LoVo (cell line): ENCODE measurements around the gene TSC22D4.
A peak's percentile ranks its signal among the peaks of the same experiment; 100 is the strongest.
"Not testable (repeated sequence)": the region's sequence is repeated elsewhere in the genome, so short reads cannot be mapped to it uniquely, and the experiment has no call there.

Experiments
- DNase-seq: peaks from one replicate; pipeline ENCODE4 v3.0.0-alpha.2; 2016; ENCODE audit warnings: low spot score

The TSC22D4 gene

DNA sequence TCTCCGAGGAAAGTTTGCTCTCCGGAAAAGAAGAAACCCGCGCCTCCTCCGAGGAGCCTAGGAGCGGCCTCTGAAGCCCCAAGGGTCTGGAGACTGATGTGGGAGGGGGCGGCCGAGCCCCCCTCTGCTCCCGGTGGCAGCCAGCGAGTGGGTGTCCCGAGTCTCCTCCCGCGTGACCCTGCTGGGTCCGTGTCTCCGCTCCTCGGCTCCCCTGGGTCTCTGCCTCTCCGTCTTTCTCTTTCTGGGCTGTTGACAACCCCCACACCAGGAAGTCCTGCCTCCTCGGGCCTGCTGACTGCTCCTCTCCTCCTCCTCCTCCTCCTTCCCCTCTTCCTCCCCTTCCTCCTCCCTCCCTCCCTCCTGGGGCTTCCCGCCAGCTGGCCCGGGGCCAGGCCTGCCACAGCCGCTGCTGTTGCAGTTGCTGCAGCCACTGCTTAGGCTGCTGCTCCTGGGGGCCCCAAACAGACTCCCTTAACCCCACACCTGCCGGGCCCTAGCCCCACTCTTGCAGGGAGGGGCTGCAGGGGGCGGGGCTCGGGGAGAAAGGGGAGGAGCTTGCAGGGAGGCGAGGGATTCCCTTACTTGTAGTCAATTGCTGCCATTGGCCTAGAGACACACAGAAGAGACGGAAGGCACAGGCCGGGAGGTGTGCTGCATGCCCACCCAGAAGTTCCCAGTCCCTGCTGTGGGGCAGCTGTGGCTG, at the start of gene TSC22D4:
Gene TSC22D4 (minus strand): TSS at position 257 of the 703 bp plus-strand sequence. CDS start 1,176 bp downstream, outside the sequence.
- DNase-seq: peak; percentile 96

DNA sequence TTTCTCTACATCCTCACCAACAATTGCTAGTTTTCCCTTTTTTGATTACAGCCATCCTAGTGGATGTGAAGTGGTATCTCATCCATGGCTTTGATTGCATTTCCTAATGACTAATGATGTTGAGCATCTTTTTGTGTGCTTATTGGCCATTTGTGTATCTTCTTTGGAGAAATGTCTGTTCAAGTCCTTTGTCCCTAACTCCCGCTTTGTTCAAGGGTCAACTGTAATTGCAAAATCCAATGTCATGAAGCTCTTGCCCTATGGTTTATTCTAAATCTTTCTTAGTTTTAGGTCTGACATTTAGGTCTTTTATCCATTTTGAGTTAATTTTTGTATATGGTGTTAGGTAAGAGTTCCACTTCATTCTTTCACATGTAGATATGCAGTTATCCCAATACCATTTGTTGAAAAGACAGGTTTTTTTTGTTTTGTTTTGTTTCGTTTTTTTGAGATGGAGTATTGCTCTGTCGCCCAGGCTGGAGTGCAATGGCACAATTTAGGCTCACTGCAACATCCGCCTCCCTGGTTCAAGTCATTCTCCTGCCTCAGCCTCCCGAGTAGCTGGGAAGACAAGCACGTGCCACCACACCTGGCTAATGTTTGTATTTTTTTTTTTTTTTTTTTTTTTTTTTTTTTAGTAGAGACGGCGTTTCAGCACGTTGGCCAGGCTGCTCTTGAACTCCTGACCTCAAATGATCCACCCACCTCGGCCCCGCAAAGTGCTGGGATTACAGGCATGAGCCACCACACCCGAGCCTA, 49.3 kb upstream of the TSC22D4 start:
- DNase-seq: not testable (repeated sequence)

DNA sequence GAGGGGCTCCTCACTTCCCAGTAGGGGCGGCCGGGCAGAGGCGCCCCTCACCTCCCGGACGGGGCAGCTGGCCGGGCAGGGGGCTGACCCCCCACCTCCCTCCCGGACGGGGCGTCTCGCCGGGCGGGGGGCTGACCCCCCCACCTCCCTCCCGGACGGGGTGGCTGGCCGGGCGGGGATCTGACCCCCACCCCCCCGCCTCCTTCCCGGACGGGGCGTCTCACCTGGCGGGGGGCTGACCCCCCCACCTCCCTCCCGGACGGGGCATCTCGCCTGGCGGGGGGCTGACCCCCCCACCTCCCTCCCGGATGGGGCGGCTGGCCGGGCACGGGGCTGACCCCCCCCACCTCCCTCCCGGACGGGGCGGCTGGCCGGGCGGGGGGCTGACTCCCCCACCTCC, 44.2 kb upstream of the TSC22D4 start:
- not testable (repeated sequence) for DNase-seq

DNA sequence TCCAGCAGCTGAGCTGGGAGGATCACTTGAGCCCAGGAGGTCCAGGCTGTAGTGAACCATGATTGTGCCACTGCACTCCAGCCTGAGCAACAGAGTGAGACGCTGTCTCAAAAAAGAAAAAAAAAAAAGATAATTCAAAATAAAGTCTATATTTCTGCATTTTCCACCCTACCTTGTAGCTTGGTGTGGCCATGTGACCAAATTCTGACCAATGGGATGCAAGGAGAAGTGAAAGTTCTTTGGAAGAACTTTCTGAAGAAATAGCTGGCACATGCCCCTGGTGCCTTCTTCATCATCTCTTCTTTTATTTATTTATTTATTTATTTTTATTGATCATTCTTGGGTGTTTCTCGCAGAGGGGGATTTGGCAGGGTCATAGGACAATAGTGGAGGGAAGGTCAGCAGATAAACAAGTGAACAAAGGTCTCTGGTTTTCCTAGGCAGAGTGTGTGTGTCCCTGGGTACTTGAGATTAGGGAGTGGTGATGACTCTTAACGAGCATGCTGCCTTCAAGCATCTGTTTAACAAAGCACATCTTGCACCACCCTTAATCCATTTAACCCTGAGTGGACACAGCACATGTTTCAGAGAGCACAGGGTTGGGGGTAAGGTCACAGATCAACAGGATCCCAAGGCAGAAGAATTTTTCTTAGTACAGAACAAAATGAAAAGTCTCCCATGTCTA, 43.0 kb upstream of the TSC22D4 start:
- DNase-seq: not testable (repeated sequence)

DNA sequence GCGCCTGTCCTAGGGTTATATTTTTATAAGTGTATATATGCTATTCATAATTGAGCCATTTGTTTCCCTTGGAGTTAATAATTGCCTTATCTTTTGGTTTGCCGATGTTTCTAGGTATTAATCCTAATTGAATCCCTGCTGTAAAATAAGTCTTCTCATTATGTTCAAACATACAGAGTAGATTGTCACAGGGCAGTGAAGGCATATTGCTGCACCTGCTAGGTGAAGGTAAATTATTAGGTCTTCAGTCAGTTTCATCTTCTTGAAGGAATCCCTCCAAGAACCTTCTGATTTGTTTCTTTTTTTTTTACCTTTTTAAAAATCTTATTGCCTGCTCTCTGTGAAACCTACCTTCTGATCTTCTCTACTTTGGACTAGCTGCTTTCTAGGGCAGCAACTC, 42.1 kb upstream of the TSC22D4 start:
- no peak for DNase-seq

DNA sequence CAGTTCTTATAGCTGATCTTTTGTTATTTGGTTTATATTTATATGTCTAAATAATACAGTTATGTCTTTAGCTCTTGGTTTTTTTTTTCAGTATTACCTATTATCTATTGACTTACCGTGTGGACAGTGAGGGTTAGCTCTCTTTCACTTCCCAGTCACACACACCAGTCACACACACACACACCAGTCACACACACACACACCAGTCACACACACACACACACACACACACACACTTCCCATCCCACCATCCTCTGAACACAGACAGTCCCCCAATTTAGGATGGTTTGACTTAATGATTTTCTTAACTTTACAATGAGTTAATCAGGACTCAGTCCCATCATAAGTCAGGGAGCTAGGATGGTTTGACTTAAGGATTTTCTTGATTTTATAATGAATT, 41.1 kb upstream of the TSC22D4 start:
- DNase-seq: no peak

DNA sequence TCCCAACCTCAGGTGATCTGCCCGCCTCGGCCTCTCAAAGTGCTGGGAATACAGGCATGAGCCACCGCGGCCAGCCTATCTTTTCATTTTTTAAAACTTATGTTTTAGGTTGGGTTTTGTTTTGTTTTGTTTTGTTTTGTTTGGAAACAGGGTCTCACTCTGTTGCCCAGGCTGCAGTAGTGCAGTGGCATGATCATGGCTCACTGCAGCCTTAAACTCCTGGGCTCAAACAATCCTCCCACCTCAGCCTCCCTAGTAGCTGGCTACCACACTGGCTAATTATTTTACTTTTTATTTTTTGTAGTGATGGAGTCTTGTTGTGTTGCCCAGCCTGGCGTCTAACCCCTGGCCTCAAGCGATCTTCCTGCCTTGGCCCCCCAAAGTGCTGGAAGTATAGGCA, 40.6 kb upstream of the TSC22D4 start:
- no peak for DNase-seq

DNA sequence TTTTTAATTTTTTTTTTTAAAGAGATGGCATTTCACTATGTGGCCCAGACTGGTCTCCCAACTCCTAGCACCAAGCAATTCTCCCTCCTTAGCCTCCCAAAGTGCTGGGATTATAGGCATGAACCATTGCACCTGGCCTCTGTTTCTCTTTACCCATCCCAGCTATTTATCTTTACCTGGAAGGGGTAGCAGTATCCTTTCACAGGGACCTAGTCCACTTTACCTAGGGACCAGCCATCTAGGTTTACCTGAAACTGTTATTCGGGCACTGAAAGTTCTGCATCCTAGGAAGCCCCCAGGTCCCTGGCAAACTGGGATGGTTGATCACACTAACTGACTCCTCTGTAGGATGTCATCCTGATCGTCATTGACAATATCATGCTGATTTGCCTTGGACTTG, 38.3 kb upstream of the TSC22D4 start:
- no peak for DNase-seq

DNA sequence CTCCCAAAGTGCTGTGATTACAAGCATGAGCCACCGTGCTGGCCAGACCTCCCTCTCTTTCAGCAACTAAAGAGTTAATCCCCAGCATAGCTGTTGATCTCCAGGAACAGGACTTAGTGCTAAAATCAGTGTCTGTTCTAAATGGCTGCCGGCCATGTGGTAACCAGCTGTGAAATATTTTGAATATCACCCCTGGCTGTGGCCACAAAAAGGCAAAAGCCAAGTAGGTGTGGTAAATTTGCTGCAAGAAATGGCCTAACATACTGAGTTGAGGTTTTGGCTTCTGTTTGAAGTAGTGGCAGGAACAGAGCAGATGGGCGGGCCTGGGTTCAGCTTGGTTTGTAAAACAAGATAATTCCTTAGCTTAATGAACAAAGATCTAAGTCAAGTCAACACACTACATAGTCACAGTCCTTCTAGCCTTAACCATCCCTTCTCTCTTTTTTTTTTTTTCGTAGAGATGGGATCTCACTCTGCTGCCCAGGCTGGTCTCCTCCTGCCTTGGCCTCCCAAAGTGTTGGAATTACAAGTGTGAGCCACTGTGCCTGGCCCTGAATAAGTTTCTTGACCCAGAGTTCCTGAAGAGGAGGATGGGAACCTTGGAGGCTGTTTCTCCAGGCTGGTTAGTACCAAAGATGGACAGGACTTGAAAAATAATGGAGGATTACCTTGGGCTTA, 37.3 kb upstream of the TSC22D4 start:
- peak; percentile 32 for DNase-seq

DNA sequence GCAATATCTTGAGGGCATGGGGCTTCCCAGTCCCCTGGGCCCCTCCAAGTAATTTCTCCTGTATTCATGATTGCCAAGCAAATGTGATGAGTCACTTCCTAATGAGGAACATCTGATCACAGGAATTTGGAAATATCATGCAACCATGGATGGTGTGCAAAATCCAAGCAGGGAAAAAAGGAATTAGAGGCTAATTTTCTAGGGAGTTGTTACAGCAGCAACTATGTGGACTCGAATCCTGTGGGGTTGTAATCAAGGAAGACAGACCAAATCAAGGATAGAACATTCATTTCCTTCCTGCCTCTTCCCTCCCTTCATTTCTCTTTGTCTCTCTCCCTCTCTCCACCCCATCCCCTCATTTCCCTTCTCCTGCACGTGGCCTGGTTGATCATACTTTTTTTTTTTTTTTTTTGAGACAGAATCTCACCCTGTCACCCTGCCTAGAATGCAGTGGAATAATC, 36.1 kb upstream of the TSC22D4 start:
- no peak for DNase-seq

DNA sequence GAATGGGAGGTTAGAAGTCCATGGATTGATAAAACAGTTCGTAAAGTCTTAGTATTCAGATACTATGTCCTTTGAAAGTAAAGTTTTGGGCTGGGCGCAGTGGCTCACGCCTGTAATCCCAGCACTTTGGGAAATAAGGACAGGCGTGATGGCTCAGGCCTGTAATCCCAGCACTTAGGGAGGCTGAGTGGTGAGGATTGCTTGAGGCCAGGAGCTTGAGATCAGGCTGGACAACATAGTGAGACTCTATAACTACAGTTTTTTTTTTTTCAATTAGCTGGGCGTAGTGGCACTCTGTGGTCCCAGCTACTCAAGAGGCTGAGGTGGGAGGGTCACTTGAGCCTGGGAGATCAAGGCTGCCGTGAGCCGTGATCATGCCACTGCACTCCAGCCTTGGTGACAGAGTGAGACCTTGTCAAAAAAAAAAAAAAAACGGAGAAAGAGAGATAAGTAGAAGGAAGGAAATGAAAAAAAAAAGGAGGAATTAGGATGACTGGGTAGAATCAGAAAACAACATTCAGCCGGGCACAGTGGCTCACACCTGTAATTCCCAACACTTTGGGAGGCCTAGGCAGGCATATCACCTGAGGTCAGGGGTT, 34.3 kb upstream of the TSC22D4 start:
- no peak for DNase-seq

DNA sequence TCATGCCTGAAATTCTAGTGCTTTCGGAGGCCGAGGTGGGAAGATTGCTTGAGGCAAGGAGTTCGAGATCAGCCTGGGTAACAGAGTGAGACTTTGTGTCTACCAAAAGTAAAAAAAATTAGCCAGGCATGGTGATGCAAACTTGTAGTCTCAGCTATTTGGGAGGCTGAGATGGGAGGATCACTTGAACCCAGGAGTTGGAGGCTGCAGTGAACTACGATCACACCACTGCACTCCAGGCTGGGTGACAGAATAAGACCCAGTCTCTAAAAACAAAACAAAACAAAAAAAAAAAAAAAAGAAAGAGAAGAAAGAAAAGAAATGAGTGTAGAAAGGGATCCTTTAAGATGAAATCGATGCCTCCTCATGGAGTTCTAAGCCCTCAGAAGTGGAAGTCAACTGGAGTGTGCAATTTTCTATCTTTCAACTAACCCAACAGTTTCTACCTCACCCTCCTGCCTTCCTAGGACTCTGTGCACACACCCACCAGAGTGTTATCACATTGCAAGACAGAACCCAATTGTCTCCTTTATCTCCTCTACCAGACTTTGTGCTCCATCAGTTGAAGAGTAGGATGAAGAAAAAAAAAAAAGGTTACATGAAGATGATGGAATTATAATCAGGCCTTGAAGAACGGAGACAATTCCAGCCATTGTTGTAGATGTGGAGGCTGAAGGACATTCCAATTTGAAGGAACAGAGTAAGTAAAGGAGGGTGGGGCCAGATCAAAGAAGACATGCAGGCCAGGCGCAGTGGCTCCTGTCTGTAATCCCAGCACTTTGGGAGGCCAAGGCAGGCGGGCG, 31.6 kb upstream of the TSC22D4 start:
- no peak for DNase-seq

DNA sequence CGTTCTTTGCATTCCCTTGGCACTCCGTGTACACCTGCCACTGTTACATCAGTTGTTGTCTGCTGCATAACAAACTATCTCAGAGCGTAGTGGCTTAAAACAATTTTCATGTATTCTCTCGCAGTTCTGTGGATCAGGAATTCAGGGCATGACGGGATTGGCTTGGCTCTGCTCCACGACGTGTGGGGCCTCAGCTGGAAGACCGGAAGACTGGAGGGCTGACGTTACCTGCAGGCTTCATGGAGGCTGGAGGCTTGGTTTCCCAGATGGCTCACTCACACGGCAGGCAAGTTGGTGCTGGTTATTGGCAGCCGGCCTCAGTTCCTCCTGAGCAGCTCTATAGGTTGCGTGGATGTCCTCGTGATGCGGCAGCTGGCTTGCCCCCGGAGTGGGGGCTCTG, 30.2 kb upstream of the TSC22D4 start:
- no peak for DNase-seq

DNA sequence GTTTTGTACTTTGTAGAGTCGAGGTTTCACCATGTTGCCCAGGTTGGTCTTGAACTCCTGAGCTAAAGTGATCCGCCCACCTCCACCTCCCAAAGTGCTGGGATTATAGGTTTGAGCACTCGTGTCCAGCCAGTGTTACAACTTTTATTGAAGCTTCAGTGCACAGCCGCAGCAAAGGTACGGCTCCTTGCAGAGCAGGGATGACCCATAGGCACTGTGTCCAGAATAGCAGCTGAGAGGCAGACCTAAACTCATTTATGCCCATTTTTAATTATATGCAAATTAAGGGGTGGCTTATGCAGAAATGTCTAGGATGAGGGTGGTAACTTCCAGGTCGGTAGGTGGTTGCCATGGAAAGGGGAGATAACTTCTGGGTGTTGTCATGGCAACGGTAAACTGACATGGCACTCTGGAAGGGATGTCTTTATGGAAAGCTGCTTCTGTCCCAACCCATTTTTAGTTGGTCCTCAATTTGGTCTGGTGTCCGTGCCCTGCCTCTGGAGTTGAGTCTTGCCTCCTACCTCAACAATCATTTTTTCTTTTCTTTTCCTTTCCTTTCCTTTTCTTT, 27.4 kb upstream of the TSC22D4 start:
- no peak for DNase-seq

DNA sequence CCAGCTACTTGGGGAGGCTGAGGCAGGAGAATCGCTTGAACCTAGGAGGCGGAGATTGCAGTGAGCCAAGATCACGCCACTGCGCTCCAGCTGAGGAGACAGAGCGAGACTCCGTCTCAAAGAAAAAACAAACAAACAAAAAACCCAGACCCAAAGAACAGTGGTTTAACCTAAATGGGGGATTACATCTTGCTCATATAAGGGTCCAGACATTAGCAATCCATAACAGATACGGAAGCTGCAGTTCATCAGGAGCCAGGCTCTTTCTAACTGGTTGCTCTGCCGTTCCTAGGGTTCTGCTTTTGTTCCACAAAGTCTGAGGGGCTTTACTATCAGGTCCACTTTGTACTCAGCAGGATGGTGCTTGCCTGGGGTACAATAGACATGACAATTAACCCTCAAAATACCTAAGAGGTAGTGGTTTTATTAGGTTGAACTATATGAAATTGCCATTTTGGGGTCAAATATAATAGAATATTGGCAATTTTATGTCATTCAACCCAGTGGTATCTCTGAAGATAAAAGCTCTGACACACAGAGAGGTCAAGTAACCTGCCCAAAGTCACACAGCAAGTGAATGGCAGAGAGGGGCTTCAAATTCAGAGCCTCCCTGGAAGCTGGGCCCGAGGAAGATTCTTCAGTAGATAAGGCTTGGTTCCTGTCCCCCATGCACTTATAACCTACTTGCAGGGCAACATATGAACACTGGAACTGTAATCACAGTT, 26.0 kb upstream of the TSC22D4 start:
- DNase-seq: no peak

DNA sequence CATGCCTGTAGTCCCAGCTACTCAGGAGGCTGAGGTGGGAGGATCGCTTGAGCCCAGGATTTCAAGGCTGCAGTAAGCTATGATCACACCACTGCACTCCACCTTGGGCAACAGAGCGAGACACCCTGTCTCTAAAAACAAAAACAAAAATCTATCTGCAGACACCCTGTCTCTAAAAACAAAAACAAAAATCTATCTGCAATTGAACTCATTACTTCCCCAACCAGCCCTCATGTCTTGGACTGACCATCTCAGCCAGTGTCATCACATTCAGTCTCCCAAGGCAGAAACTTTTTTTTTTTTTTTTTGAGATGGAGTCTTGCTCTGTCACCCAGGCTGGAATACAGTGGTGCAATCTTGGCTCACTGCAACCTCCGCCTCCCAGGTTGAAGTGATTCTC, 25.0 kb upstream of the TSC22D4 start:
- not testable (repeated sequence) for DNase-seq

DNA sequence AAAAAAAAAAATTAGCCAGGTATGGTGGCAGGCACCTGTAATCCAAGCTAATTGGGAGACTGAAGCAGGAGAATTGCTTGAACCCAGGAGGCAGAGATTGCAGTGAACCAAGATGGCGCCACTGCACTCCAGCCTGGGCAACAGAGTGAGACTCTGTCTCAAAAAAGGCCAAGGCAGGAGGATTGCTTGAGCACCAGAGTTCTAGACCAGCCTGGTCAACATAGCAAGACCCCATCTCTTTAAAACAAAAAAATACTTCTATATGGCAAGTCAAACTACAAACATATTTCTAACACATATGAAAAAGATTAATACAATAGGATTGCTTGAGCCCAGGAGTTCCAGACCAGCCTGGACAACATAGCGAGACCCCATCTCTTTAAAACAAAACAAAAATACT, 21.7 kb upstream of the TSC22D4 start:
- not testable (repeated sequence) for DNase-seq

DNA sequence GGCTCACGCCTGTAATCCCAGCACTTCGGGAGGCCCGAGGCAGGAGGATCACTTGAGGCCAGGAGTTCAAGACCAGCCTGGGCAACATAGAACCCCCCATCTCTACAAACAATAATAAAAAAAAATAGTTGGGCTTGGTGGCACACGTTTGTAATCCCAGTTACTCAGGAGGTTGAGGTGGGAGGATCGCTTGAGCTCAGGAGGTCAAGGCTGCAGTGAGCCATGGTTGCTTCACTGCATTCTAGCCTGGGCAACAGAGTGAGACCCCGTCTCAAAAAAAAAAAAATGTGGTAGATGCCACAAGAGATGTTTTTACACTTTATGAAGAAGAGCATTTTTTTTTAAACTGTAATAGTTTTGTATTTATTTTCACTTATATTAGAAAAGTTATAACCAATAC, 17.5 kb upstream of the TSC22D4 start:
- DNase-seq: no peak

DNA sequence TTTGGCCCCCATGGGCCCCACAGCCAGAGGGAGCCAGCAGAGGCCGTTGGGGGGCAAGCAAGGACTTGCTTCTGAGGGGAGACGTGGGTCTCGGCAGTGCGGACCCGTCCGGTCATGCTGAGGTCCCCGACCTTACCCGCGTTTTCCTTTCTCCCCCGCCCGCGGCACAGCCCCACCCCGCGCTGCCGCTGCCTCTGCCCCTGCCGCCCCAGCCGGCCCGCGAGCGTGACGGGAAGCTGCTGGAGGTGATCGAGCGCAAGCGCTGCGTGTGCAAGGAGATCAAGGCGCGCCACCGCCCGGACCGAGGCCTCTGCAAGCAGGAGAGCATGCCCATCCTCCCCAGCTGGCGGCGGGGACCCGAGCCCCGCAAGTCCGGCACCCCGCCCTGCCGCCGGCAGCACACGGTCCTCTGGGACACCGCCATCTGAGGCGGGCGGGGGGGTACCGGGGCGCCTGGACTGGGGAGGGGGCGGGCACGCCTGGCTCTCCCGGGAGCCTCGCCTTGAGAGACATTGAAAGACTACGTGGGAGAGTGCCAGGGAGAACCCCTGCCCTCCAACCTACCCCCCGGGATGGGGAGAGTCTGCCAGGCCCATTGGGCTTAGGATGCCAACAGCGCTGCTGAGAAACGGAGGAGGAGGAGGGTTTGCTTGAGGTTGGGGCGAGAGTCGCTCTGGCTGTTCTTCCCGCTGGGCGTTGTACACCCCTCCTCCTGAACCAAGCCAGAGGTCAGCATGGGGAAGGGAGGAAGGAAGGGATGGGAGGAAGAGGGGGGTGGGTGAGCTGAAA, 14.7 kb upstream of the TSC22D4 start:
- DNase-seq: no peak
